Neuron (in vitro differentiated cells): Measurements from ENCODE around the gene PURB.

Source experiments
- H2AFZ ChIP-seq: one replicate; pipeline ENCODE4 v1.6.1; 2013; ENCODE audit warnings: low read depth, mild to moderate bottlenecking, inconsistent platforms, low read length, moderate library complexity
- H3K27me3 ChIP-seq: one replicate; pipeline ENCODE4 v1.6.1; 2013; ENCODE audit warnings: low read length; ENCODE audit not compliant: insufficient read depth
- H3K36me3 ChIP-seq: one replicate; pipeline ENCODE4 v1.6.1; 2013; ENCODE audit warnings: low read length; ENCODE audit not compliant: insufficient read depth
- H3K4me1 ChIP-seq: one replicate; pipeline ENCODE4 v1.6.1; 2013; ENCODE audit warnings: low read length; ENCODE audit not compliant: insufficient read depth
- H3K4me3 ChIP-seq: 2 replicates; pipeline ENCODE4 v1.5.1; 2013; ENCODE audit warnings: mild to moderate bottlenecking, low read length, moderate library complexity
- H3K9me3 ChIP-seq: one replicate; pipeline ENCODE4 v1.6.1; 2013; ENCODE audit warnings: low read length

Gene PURB

DNA sequence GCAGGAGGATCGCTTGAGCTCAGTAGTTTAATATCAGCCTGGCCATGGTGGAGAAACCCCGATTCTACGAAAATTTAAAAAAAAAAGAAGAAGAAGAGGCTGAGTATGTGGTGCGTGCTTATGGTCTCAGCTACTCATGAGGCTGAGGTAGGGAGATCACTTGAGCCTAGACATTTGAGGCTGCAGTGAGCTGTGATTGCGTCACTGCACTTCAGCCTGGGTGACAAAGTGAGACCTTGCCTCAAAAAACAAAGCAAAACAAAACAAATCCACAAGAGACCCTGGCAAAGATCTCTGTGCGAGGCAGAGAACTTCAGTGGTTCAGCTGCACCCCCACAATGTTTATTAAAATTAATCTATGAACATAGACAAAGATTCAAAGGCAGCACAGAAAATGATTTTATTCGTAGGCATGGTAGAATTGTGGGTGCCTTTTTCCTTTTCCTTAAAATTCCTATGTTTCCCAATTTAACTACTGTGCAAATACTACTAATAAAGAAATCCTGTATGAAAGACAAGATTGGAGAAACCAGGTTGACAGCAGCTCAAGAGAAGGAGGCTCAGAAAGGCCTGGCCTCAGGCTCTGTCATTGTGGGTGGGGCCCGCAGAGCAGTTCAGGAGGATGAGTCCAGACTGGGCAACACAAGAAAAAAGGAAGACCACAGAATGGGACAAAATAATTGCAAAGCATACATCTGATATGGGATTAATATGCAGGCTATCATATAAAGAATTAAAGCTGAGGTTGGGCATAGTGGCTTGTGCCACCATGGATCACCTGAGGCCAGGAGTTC lies 24.5 kb upstream of the PURB start:
- Histone ChIP-seq H3K4me1 (no peaks in the 10 kb centered on the region), H2AFZ (no peak overlapping the region), H3K36me3 (no peaks in the 10 kb centered on the region), H3K4me3 (no peak overlapping the region), H3K9me3 (no peaks in the 10 kb centered on the region), H3K27me3 (peaks cover 11% of the 10 kb centered on the region)

GRCh38 chr7:44906965-44907364 lies 21.6 kb upstream of the PURB start:
- Histone ChIP-seq H3K9me3 (no peaks in the 10 kb centered on the region), H3K4me3 (no peak overlapping the region), H3K36me3 (no peaks in the 10 kb centered on the region), H3K4me1 (no peaks in the 10 kb centered on the region), H3K27me3 (peaks cover 12% of the 10 kb centered on the region), H2AFZ (no peak overlapping the region)

GRCh38 chr7:44905002-44905635 lies 19.8 kb upstream of the PURB start:
- Histone ChIP-seq H3K9me3 (no peaks in the 10 kb centered on the region), H2AFZ (no peak overlapping the region), H3K36me3 (no peaks in the 10 kb centered on the region), H3K4me3 (no peak overlapping the region), H3K4me1 (no peaks in the 10 kb centered on the region), H3K27me3 (peaks cover 12% of the 10 kb centered on the region)

- Histone ChIP-seq H2AFZ (no peak overlapping the region), H3K27me3 (no peaks in the 10 kb centered on the region), H3K4me3 (no peak overlapping the region), H3K36me3 (no peaks in the 10 kb centered on the region), H3K9me3 (no peaks in the 10 kb centered on the region), H3K4me1 (peaks cover 6% of the 10 kb centered on the region)
Measured at GRCh38 chr7:44899443-44899842, 14.1 kb upstream of the PURB start.

DNA sequence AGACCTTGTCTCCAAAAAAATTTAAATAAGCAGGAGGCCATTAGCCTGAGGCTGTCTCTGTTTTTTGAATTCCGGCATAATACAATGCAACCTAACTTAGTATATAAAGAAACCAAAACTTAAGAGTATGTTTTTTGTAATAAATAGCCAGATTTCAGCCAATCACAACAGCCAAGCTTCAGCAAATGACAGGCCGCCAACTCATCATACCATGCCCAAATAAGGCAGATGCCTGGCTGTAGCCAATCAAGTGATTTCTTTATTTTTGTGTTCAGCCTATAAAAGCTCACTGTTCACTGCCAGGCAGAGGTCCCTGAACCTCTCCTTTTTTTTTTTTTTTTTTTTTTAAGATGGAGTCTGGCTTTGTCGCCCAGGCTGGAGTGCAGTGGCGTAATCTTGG lies 12.7 kb upstream of the PURB start:
- Histone ChIP-seq H2AFZ (no peak overlapping the region), H3K4me1 (peaks cover 6% of the 10 kb centered on the region), H3K27me3 (peaks cover 5% of the 10 kb centered on the region), H3K4me3 (no peak overlapping the region), H3K36me3 (no peaks in the 10 kb centered on the region), H3K9me3 (no peaks in the 10 kb centered on the region)

DNA sequence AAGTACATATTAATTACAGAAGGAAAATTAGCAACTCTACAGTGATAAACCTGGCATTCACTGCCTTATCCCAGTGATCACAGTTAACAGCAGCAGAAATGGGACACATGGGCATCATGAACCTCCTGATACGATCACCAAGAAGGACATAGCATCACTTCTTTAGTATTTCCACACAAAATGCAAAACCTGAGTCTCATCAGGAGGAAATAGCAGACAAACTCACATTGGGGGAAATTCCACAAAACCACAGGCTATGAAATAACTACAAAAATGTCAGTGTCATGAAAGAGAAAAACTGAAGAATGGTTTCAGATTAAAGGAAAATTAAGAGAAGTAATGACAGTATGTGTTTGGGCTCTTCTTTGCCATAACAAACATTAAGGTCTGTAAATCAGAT lies 12.0 kb upstream of the PURB start:
- Histone ChIP-seq H3K4me3 (no peak overlapping the region), H3K27me3 (peaks cover 5% of the 10 kb centered on the region), H3K36me3 (no peaks in the 10 kb centered on the region), H3K4me1 (peaks cover 6% of the 10 kb centered on the region), H2AFZ (no peak overlapping the region), H3K9me3 (no peaks in the 10 kb centered on the region)

DNA sequence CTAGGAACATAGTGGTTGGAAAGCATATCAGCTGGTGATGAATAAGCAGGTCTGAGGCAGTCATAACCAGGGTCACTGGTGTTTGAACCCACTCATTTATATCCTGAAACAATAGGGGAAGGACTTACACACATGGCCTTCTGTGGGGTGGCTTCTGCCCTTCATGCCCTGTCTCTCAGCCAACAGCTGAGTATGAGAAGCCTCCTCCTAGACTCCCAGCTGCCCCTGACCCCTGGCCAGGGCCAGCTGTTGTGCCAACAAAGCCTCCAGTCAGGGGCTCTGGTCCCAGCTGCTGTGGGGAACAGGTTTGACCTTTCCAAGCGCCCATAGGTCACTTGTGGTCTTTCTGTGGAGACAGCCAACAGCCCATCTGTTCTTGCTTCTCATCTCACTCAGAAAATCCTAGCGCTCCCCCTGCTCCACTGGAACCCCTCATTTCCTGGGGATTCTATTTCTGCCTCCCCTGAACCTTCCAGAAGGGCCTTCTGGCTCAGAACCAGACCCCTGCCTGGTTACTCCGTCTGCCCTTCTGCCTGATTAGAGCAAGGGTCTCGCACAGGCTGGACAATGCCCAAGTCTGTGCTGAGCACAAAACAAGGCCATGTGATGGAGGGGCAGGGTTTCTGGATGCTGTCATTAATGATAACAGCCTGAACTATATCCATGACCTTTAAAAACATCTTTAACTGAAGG lies 9.7 kb upstream of the PURB start:
- Histone ChIP-seq H2AFZ (peak overlapping the region; percentile 12), H3K36me3 (no peaks in the 10 kb centered on the region), H3K4me3 (no peak overlapping the region), H3K9me3 (no peaks in the 10 kb centered on the region), H3K4me1 (peaks cover 6% of the 10 kb centered on the region), H3K27me3 (peaks cover 12% of the 10 kb centered on the region)

DNA sequence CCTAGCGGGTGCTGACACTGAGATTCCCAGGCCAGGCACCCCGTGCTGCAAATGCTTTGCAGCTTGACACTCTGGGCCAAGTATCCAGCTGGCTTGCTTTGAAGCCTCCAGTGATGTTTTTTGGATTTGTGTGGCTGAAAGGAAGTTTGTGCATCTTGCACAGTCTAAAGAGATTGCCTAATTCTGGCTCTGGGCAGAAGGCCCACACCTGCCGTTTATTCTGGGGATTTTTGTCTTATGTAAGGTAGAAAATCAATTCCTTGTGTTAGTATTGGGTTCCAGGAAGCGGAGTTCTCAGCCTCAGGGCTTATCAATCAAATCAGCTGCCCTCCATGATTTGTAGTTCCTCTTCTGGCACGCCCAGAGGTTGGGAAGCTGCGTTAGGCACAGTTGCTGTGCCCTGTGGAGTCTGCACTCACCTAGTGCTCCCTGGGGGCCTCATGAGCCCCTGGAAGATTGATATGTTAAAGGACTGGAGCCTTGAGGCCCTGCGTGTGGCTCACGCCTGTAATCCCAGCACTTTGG lies 8.4 kb upstream of the PURB start:
- Histone ChIP-seq H3K9me3 (no peaks in the 10 kb centered on the region), H3K4me3 (no peak overlapping the region), H3K27me3 (peaks cover 12% of the 10 kb centered on the region), H3K36me3 (no peaks in the 10 kb centered on the region), H3K4me1 (peaks cover 6% of the 10 kb centered on the region), H2AFZ (no peak overlapping the region)

GRCh38 chr7:44891791-44892190 lies 6.5 kb upstream of the PURB start:
- peaks cover 6% of the 10 kb centered on the region for H3K4me1 ChIP-seq

GRCh38 chr7:44891372-44891771 lies 6.0 kb upstream of the PURB start:
- Histone ChIP-seq H3K4me1 (peaks cover 6% of the 10 kb centered on the region), H3K9me3 (no peaks in the 10 kb centered on the region), H3K36me3 (no peaks in the 10 kb centered on the region), H3K27me3 (peaks cover 12% of the 10 kb centered on the region), H3K4me3 (no peak overlapping the region), H2AFZ (no peak overlapping the region)

More at GRCh38 chr7:44891791-44892190, 6.5 kb upstream of the PURB start:
- no peaks in the 10 kb centered on the region for H3K36me3 ChIP-seq
- H3K27me3 ChIP-seq: peaks cover 12% of the 10 kb centered on the region
- H3K4me3 ChIP-seq: no peak overlapping the region
- no peaks in the 10 kb centered on the region for H3K9me3 ChIP-seq
- no peak overlapping the region for H2AFZ ChIP-seq

DNA sequence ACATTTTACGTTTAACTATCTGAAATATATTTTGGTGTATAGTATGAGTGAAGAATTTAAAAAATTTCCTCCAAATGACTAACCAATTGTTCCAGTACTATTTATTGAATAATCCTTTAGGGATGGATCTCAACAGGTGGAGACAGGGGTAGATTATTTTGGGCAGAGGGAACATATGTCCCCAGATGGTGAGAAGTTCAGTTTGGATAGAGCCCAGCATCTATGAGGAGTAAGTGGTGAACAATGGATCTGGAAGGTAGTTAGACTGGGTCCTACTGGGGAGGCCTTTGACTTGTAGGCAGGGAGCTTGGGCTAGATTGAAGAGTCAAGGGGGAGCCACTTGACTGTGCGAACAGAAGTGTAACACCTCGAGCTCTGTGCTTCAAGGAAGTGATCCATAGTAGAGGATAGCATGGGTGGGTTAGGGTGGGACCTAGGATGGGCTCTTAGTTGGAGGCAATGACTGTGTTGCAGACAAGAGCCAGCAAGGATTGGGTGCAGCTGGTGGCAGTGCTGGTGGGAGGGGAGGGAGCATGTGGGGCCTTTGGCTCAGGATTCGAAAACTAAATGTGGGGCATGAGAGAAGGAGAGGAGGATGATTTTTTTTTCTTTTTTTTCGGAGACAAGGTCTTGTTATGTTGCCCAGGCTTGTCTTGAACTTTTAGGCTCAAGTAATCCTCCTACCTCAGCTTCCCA lies 3.9 kb upstream of the PURB start:
- no peaks in the 10 kb centered on the region for H3K9me3 ChIP-seq
- peaks cover 12% of the 10 kb centered on the region for H3K27me3 ChIP-seq
- peaks cover 4% of the 10 kb centered on the region for H3K4me1 ChIP-seq
- H3K36me3 ChIP-seq: peaks cover 2% of the 10 kb centered on the region
- no peak overlapping the region for H3K4me3 ChIP-seq
- H2AFZ ChIP-seq: no peak overlapping the region

GRCh38 chr7:44887293-44887692 lies 2.0 kb upstream of the PURB start:
- peaks cover 22% of the 10 kb centered on the region for H3K4me1 ChIP-seq
- H3K9me3 ChIP-seq: no peaks in the 10 kb centered on the region
- H2AFZ ChIP-seq: no peak overlapping the region
- peaks cover 7% of the 10 kb centered on the region for H3K27me3 ChIP-seq
- H3K4me3 ChIP-seq: no peak overlapping the region
- peaks cover 18% of the 10 kb centered on the region for H3K36me3 ChIP-seq
